Astrocyte (in vitro differentiated cells and primary cell): Measurements from ENCODE around the gene LRCH1. TPM values are rescaled to one million over a fixed set of nuclear protein-coding genes. Genes with fewer than 3 reads are reported as not detected.

Experiments
- DNase-seq: peaks from one replicate; pipeline ENCODE4 v3.0.0-alpha.2; 2010; ENCODE audit warnings: low read depth
- FAIRE-seq: peaks from 2 replicates; lab custom pipeline; 2011; peaks lifted over from hg19 to GRCh38; lab: Jason Lieb, UNC
- H2AFZ ChIP-seq: 2 replicates; pipeline ENCODE4 v1.6.0; 2012; ENCODE audit warnings: low read depth, low read length, inconsistent platforms
- H3K27ac ChIP-seq: 2 replicates; pipeline ENCODE4 v1.5.1; 2011; ENCODE audit warnings: low read depth, low read length, inconsistent platforms
- H3K27me3 ChIP-seq: 2 replicates; pipeline ENCODE4 v1.6.0; 2011; ENCODE audit warnings: low read length, inconsistent platforms; ENCODE audit not compliant: insufficient read depth
- H3K36me3 ChIP-seq: 2 replicates; pipeline ENCODE4 v1.5.1; 2011; ENCODE audit warnings: low read length, inconsistent platforms; ENCODE audit not compliant: insufficient read depth
- H3K4me1 ChIP-seq: 2 replicates; pipeline ENCODE4 v1.5.1; 2011; ENCODE audit warnings: low read length, inconsistent platforms; ENCODE audit not compliant: insufficient read depth
- H3K4me2 ChIP-seq: 2 replicates; pipeline ENCODE4 v1.6.0; 2012; ENCODE audit warnings: low read length, inconsistent platforms
- H3K4me3 ChIP-seq: 2 replicates; pipeline ENCODE4 v1.5.1; 2011; ENCODE audit warnings: low read depth, mild to moderate bottlenecking, low read length, inconsistent platforms; ENCODE audit not compliant: insufficient read depth
- H3K79me2 ChIP-seq: 2 replicates; pipeline ENCODE4 v1.6.0; 2012; ENCODE audit warnings: mild to moderate bottlenecking, low read length, inconsistent platforms; ENCODE audit not compliant: insufficient read depth
- H3K9ac ChIP-seq: 2 replicates; pipeline ENCODE4 v1.6.0; 2012; ENCODE audit warnings: mild to moderate bottlenecking, low read length, inconsistent platforms
- H3K9me3 ChIP-seq: 2 replicates; pipeline ENCODE4 v1.5.1; 2012; ENCODE audit warnings: low read depth, mild to moderate bottlenecking, low read length, inconsistent platforms; ENCODE audit not compliant: insufficient read depth
- H4K20me1 ChIP-seq: 2 replicates; pipeline ENCODE4 v1.6.0; 2012; ENCODE audit warnings: low read length, inconsistent platforms; ENCODE audit not compliant: insufficient read depth
- H3K27ac Mint-ChIP-seq: one replicate; pipeline ENCODE4 v1.8.0; 2021; ENCODE audit warnings: mild to moderate bottlenecking, mixed read lengths; ENCODE audit not compliant: unreplicated experiment
- H3K27me3 Mint-ChIP-seq: one replicate; pipeline ENCODE4 v1.8.0; 2021; ENCODE audit warnings: low read depth, mixed read lengths; ENCODE audit not compliant: unreplicated experiment
- H3K36me3 Mint-ChIP-seq: one replicate; pipeline ENCODE4 v1.8.0; 2021; ENCODE audit warnings: low read depth, mixed read lengths; ENCODE audit not compliant: unreplicated experiment
- H3K4me1 Mint-ChIP-seq: one replicate; pipeline ENCODE4 v1.8.0; 2021; ENCODE audit warnings: low read depth, mixed read lengths; ENCODE audit not compliant: unreplicated experiment
- H3K4me3 Mint-ChIP-seq: one replicate; pipeline ENCODE4 v1.8.0; 2021; ENCODE audit warnings: mild to moderate bottlenecking, moderate library complexity, mixed read lengths; ENCODE audit not compliant: unreplicated experiment
- H3K9me3 Mint-ChIP-seq: one replicate; pipeline ENCODE4 v1.8.0; 2021; ENCODE audit warnings: mild to moderate bottlenecking, mixed read lengths; ENCODE audit not compliant: unreplicated experiment
- CTCF ChIP-seq: IDR thresholded peaks from 2 replicates; pipeline ENCODE4 v1.5.1; 2011; ENCODE audit warnings: low read depth, mild to moderate bottlenecking, inconsistent platforms, low read length, moderate library complexity; ENCODE audit not compliant: insufficient read depth
- EZH2 ChIP-seq: IDR thresholded peaks from 2 replicates; pipeline ENCODE4 v1.6.1; 2012; ENCODE audit warnings: mild to moderate bottlenecking, low read length, inconsistent platforms; ENCODE audit not compliant: insufficient read depth
- total RNA-seq: library from RNA; stranded (reverse); gene quantifications from 2 replicates; pipeline ENCODE4 v1.2.1, GENCODE V29; 2021

The LRCH1 gene
- total RNA-seq, 1 donor from 2014 or later, result 17.7 TPM

GRCh38 chr13:46618694-46619254, 65.8 kb downstream of the LRCH1 start:
- peaks cover 72% of the 10 kb centered on the region for H3K79me2 ChIP-seq
- FAIRE-seq, result no peak

GRCh38 chr13:46620029-46620428, 67.1 kb downstream of the LRCH1 start:
- peaks cover 83% of the 10 kb centered on the region for H3K79me2 ChIP-seq
- no peak for FAIRE-seq
- peaks cover 57% of the 10 kb centered on the region for H3K4me1 Mint-ChIP-seq

More at GRCh38 chr13:46618694-46619254, 65.8 kb downstream of the LRCH1 start:
- no peaks in the 10 kb centered on the region for H3K36me3 Mint-ChIP-seq
- no peak for DNase-seq
- Histone ChIP-seq H3K4me3 (no peak overlapping the region), H3K4me1 (peaks cover 8% of the 10 kb centered on the region), H3K27ac (no peak overlapping the region), H2AFZ (no peak overlapping the region), H3K4me2 (no peak overlapping the region), H4K20me1 (peaks cover 66% of the 10 kb centered on the region), H3K9me3 (no peaks in the 10 kb centered on the region), H3K27me3 (no peaks in the 10 kb centered on the region), H3K36me3 (no peaks in the 10 kb centered on the region), H3K9ac (no peak overlapping the region)
- H3K9me3 Mint-ChIP-seq, result no peaks in the 10 kb centered on the region
- no peak for TF ChIP-seq CTCF
- TF ChIP-seq EZH2, result no peak
- no peak overlapping the region for H3K27ac Mint-ChIP-seq
- H3K4me1 Mint-ChIP-seq, result peaks cover 57% of the 10 kb centered on the region
- H3K4me3 Mint-ChIP-seq, result no peak overlapping the region
- H3K27me3 Mint-ChIP-seq, result no peaks in the 10 kb centered on the region

More at GRCh38 chr13:46620029-46620428, 67.1 kb downstream of the LRCH1 start:
- Histone ChIP-seq H3K4me3 (no peak overlapping the region), H3K27ac (no peak overlapping the region), H4K20me1 (peaks cover 74% of the 10 kb centered on the region), H3K27me3 (no peaks in the 10 kb centered on the region), H2AFZ (no peak overlapping the region), H3K4me2 (no peak overlapping the region), H3K36me3 (no peaks in the 10 kb centered on the region), H3K4me1 (peaks cover 8% of the 10 kb centered on the region), H3K9me3 (no peaks in the 10 kb centered on the region), H3K9ac (no peak overlapping the region)
- DNase-seq, result no peak
- H3K4me3 Mint-ChIP-seq, result no peak overlapping the region
- no peak overlapping the region for H3K27ac Mint-ChIP-seq
- H3K9me3 Mint-ChIP-seq, result no peaks in the 10 kb centered on the region
- no peaks in the 10 kb centered on the region for H3K36me3 Mint-ChIP-seq
- H3K27me3 Mint-ChIP-seq, result no peaks in the 10 kb centered on the region
- TF ChIP-seq CTCF, result no peak
- TF ChIP-seq EZH2, result no peak
